Natural killer cell (primary cell): ENCODE data around the gene TMEM242. TPM values are rescaled to one million over a fixed set of nuclear protein-coding genes. Genes with fewer than 3 reads are reported as not detected.

Experiments
- ATAC-seq, 3 donors: fragments of 150-1000 bp in 2 of 3; fragments of 200-7000 bp in 1 of 3; cut with Tn5 transposase; 1 replicate in 1 of 3; 2 replicates in 2 of 3; pipeline ENCODE4 v1.10.0; 2021; ENCODE audit warnings: mild to moderate bottlenecking in 2 of 3, moderate library complexity in 2 of 3
- DNase-seq, 2 donors: peaks; one replicate each; pipeline versions ENCODE4 v3.0.0 to v3.0.0-alpha.2; 2013 to 2021; ENCODE audit warnings: mixed read lengths in 1 of 2
- H3K27ac ChIP-seq: one replicate; pipeline ENCODE4 v1.5.1; 2013; ENCODE audit warnings: mild to moderate bottlenecking, low read length
- H3K27me3 ChIP-seq: one replicate; pipeline ENCODE4 v1.6.1; 2013; ENCODE audit warnings: low read length; ENCODE audit not compliant: control insufficient read depth, insufficient read depth
- H3K36me3 ChIP-seq: one replicate; pipeline ENCODE4 v1.6.1; 2013; ENCODE audit warnings: low read length; ENCODE audit not compliant: control insufficient read depth, insufficient read depth
- H3K4me1 ChIP-seq: one replicate; pipeline ENCODE4 v1.6.1; 2013; ENCODE audit warnings: low read length; ENCODE audit not compliant: control insufficient read depth, insufficient read depth
- H3K4me3 ChIP-seq: one replicate; pipeline ENCODE4 v1.5.1; 2013; ENCODE audit warnings: low read length
- H3K9me3 ChIP-seq: one replicate; pipeline ENCODE4 v1.6.1; 2013; ENCODE audit warnings: low read length; ENCODE audit not compliant: control insufficient read depth, insufficient read depth
- H3K27ac Mint-ChIP-seq, 2 donors: one replicate each; pipeline ENCODE4 v1.8.0; 2022; ENCODE audit warnings: mild to moderate bottlenecking in 2 of 2, mixed read lengths in 2 of 2, moderate library complexity in 1 of 2
- H3K27me3 Mint-ChIP-seq, 2 donors: one replicate each; pipeline ENCODE4 v1.8.0; 2022; ENCODE audit warnings: low read depth in 2 of 2, mixed read lengths in 2 of 2
- H3K36me3 Mint-ChIP-seq: one replicate; pipeline ENCODE4 v1.8.0; 2022; ENCODE audit warnings: mixed read lengths
- H3K4me1 Mint-ChIP-seq, 2 donors: one replicate each; pipeline ENCODE4 v1.8.0; 2022; ENCODE audit warnings: mixed read lengths in 2 of 2
- H3K4me3 Mint-ChIP-seq: one replicate; pipeline ENCODE4 v1.8.0; 2022; ENCODE audit warnings: mild to moderate bottlenecking, moderate library complexity, mixed read lengths
- H3K9me3 Mint-ChIP-seq, 2 donors: one replicate each; pipeline ENCODE4 v1.8.0; 2022; ENCODE audit warnings: mixed read lengths in 2 of 2
- CTCF ChIP-seq: fragments of 200-600 bp; IDR thresholded peaks from one replicate; pipeline ENCODE4 v1.8.0; 2022; ENCODE audit warnings: antibody characterized with exemption
- WGBS: methylation state at CpG from one replicate; pipeline ENCODE4 v1.1.7; 2013; ENCODE audit warnings: missing lambda C conversion rate; ENCODE audit not compliant: insufficient coverage; 5-methylcytosine and 5-hydroxymethylcytosine counted together
- intact Hi-C: fragments of 100-400 bp; cut with micrococcal nuclease; formaldehyde crosslinking; loops from one replicate; pipeline ENCODE4 v1.14.2; 2022
- total RNA-seq, 4 donors: library from RNA; stranded (reverse); fragments of 120-200 nt in 1 of 4; gene quantifications; one replicate each; pipeline versions ENCODE4 v1.2.3 to v1.2.4, GENCODE V29; 2013 to 2022

TMEM242 gene
- total RNA-seq, 3 donors from 2014 or later (not counting 1 experiment from before 2014, with no cell fraction given) = 18.5 to 24.8 (median 19.8) TPM

DNA sequence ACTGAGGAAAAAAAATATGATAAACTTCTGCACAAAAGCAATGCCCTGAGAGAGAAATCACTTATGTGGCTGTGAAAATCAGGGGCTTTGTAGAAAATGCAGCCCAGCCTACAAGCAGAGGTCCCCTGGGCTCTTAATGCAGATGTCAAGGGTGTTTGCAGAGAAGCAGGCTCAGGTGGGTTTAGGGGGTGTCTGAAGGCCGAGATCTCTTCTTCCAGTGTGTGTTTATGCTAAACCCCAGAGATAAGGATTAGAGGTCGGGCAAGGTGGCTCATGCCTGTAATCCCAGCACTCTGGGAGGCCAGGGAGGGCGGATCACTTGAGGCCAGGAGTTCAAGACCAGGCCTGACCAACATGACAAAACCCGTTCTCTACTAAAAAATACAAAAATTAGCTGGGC is 78.5 kb downstream of the TMEM242 start:
- TF ChIP-seq CTCF = no peak
- intact Hi-C loops = no loop called here
- Histone ChIP-seq H3K9me3 (peaks cover 8% of the 10 kb centered on the region), H3K4me3 (no peak overlapping the region), H3K4me1 (peaks cover 10% of the 10 kb centered on the region), H3K27me3 (peaks cover 2% of the 10 kb centered on the region), H3K36me3 (no peaks in the 10 kb centered on the region), H3K27ac (no peak overlapping the region)
- Mint-ChIP-seq H3K4me3 (no peak overlapping the region), H3K4me1 (peaks cover 0 to 5% of the 10 kb centered on the region in 2 donors), H3K36me3 (peaks cover 13% of the 10 kb centered on the region), H3K27me3 (peaks cover 35 to 36% of the 10 kb centered on the region in 2 donors), H3K27ac (no peak overlapping the region), H3K9me3 (peaks cover 0 to 6% of the 10 kb centered on the region in 2 donors)
- ATAC-seq (no peak), DNase-seq (no peak)
- whole genome bisulfite sequencing = 75% methylated on average over 4 of the region's 4 CpGs

GRCh38 chr6:157244175-157244574 is 79.1 kb downstream of the TMEM242 start:
- Histone ChIP-seq H3K4me3 (no peak overlapping the region), H3K27ac (no peak overlapping the region), H3K9me3 (peaks cover 8% of the 10 kb centered on the region), H3K27me3 (peaks cover 2% of the 10 kb centered on the region), H3K4me1 (peaks cover 10% of the 10 kb centered on the region), H3K36me3 (no peaks in the 10 kb centered on the region)
- peaks cover 0 to 5% of the 10 kb centered on the region in 2 donors for H3K4me1 Mint-ChIP-seq
- intact Hi-C loops = no loop called here
- H3K27me3 Mint-ChIP-seq = peaks cover 35 to 36% of the 10 kb centered on the region in 2 donors
- TF ChIP-seq CTCF = no peak
- WGBS = 23% methylated on average over 3 of the region's 4 CpGs
- H3K4me3 Mint-ChIP-seq = no peak overlapping the region
- peaks cover 0 to 6% of the 10 kb centered on the region in 2 donors for H3K9me3 Mint-ChIP-seq
- no peak overlapping the region for H3K27ac Mint-ChIP-seq
- DNase-seq (no peak), ATAC-seq (no peak)
- H3K36me3 Mint-ChIP-seq = peaks cover 11% of the 10 kb centered on the region

DNA sequence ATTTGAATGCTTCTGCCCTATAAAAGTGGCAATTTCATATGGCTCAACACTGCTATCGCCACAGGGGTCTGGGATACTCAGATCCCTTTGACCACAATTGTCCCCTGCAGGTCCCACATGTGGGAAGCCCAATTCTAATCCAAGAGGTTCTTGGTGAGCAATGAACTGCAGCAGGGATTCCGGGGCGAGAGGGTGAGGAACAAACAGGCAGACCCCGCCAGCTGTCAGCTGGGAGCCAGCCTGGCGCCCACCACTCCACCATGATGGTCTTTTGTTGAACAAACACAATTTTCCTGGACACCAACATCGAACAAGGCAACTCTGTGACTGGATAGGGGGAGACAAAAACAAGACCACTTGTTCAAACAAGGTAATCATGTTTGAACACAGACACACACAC is 80.5 kb downstream of the TMEM242 start:
- peaks cover 2% of the 10 kb centered on the region for H3K27me3 ChIP-seq
- Mint-ChIP-seq H3K4me3 (no peak overlapping the region), H3K9me3 (peaks cover 4% of the 10 kb centered on the region in 2 donors), H3K36me3 (no peaks in the 10 kb centered on the region), H3K4me1 (peaks cover 0 to 13% of the 10 kb centered on the region in 2 donors), H3K27me3 (peaks cover 26 to 31% of the 10 kb centered on the region in 2 donors), H3K27ac (no peak overlapping the region)
- H3K4me3 ChIP-seq = no peak overlapping the region
- 93% methylated on average over 6 of the region's 6 CpGs for WGBS
- H3K27ac ChIP-seq = no peak overlapping the region
- TF ChIP-seq CTCF = no peak
- peaks cover 13% of the 10 kb centered on the region for H3K4me1 ChIP-seq
- intact Hi-C loops = no loop called here
- H3K36me3 ChIP-seq = no peaks in the 10 kb centered on the region
- H3K9me3 ChIP-seq = peaks cover 9% of the 10 kb centered on the region
- ATAC-seq (no peak), DNase-seq (no peak)

DNA sequence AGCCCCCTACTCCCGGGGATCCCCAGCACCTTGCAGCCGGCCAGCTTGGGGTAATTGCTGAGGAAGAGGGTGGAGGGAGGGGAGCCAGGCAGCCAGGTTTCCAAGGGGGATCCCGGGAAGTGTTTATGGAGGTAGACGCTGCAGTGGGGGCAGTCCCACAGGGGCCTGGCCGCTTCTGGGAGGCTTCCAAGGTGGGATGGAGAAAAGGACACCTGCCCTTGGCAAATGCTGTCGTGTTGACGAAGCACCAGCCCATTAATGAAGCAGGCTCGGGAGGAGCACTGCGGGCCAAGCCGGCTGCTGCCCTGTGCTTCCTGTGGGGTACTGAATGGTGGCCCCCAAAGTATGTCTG is 82.4 kb downstream of the TMEM242 start:
- no peak for TF ChIP-seq CTCF
- Mint-ChIP-seq H3K36me3 (no peaks in the 10 kb centered on the region), H3K4me3 (no peak overlapping the region), H3K27ac (no peak overlapping the region), H3K9me3 (peaks cover 4% of the 10 kb centered on the region in 2 donors), H3K27me3 (peaks cover 26 to 31% of the 10 kb centered on the region in 2 donors), H3K4me1 (peaks cover 7 to 21% of the 10 kb centered on the region in 2 donors)
- 90% methylated on average over 10 of the region's 10 CpGs for WGBS
- no peak overlapping the region for H3K27ac ChIP-seq
- H3K9me3 ChIP-seq = peaks cover 8% of the 10 kb centered on the region
- no peak for DNase-seq
- ATAC-seq = no peak
- no peaks in the 10 kb centered on the region for H3K36me3 ChIP-seq
- H3K27me3 ChIP-seq = peaks cover 5% of the 10 kb centered on the region
- H3K4me3 ChIP-seq = no peak overlapping the region
- peaks cover 16% of the 10 kb centered on the region for H3K4me1 ChIP-seq
- intact Hi-C loops = no loop called here
